HL-60 (cell line): ENCODE measurements around the gene TSPAN11.

Experiments
- DNase-seq, 2 experiments: peaks; one replicate each; pipeline ENCODE4 v3.0.0-alpha.2; 2010 to 2020; ENCODE audit warnings: low read depth in 1 of 2, low spot score in 1 of 2
- H3K27ac ChIP-seq: fragments of 250-450 bp; sonication (Bioruptor Pico); replicated peaks from 2 replicates; pipeline ENCODE4 v1.5.1; 2020; ENCODE audit warnings: mild to moderate bottlenecking, moderate library complexity
- H3K27me3 ChIP-seq: fragments of 250-450 bp; sonication (Bioruptor Pico); 2 replicates; pipeline ENCODE4 v1.5.1; 2021; ENCODE audit warnings: mild to moderate bottlenecking, moderate library complexity; ENCODE audit not compliant: insufficient read depth, poor library complexity, severe bottlenecking
- H3K4me3 ChIP-seq: replicated peaks from 2 replicates; pipeline ENCODE4 v1.5.1; 2011; ENCODE audit warnings: mild to moderate bottlenecking, control low read depth, low read length; ENCODE audit not compliant: insufficient read depth
- CTCF ChIP-seq: IDR thresholded peaks from one replicate; pipeline ENCODE4 v1.5.1; 2011; ENCODE audit warnings: low read length, control low read depth, inconsistent platforms; ENCODE audit not compliant: insufficient read depth
- GABPA ChIP-seq: IDR thresholded peaks from 2 replicates; pipeline ENCODE4 v1.6.1; 2012; ENCODE audit warnings: low read depth
- POLR2AphosphoS5 ChIP-seq: IDR thresholded peaks from 2 replicates; pipeline ENCODE4 v1.6.1; 2012; ENCODE audit warnings: low read depth
- REST ChIP-seq: IDR thresholded peaks from 2 replicates; pipeline ENCODE4 v1.6.1; 2012; ENCODE audit warnings: low read depth; ENCODE audit not compliant: insufficient replicate concordance
- SPI1 ChIP-seq: IDR thresholded peaks from 2 replicates; pipeline ENCODE4 v1.6.1; 2012; ENCODE audit warnings: low read depth, mild to moderate bottlenecking, borderline replicate concordance

Gene TSPAN11

GRCh38 chr12:30999011-30999410 is 72.5 kb downstream of the TSPAN11 start:
- DNase-seq, result no peak
- no peaks in the 10 kb centered on the region for H3K27me3 ChIP-seq
- no peak overlapping the region for H3K27ac ChIP-seq
- no peak for TF ChIP-seq CTCF
- no peak for TF ChIP-seq SPI1
- no peak for TF ChIP-seq POLR2AphosphoS5
- TF ChIP-seq GABPA, result no peak
- no peak for TF ChIP-seq REST
- H3K4me3 ChIP-seq, result no peak overlapping the region

- Histone ChIP-seq H3K27ac (no peak overlapping the region), H3K27me3 (no peaks in the 10 kb centered on the region), H3K4me3 (no peak overlapping the region)
- TF ChIP-seq SPI1, result peak; percentile 23; the same call in 1 of the 2 replicates
- TF ChIP-seq GABPA, result no peak
- no peak for DNase-seq
These were observed 73.2 kb downstream of the TSPAN11 start for GRCh38 chr12:30999723-31000122.

GRCh38 chr12:31000751-31001150 is 74.2 kb downstream of the TSPAN11 start:
- no peak for DNase-seq
- Histone ChIP-seq H3K27ac (no peak overlapping the region), H3K27me3 (no peaks in the 10 kb centered on the region)

More at GRCh38 chr12:31000751-31001150, 74.2 kb downstream of the TSPAN11 start:
- TF ChIP-seq POLR2AphosphoS5 (no peak), SPI1 (no peak), GABPA (no peak), REST (no peak), CTCF (no peak)
- no peak overlapping the region for H3K4me3 ChIP-seq
